ENCODE data around the gene IFT81.

The IFT81 gene

GRCh38 chr12:110168732-110169455 lies 44.7 kb downstream of the IFT81 start:
- ATAC-seq (no peak), DNase-seq (no peak)
- Mint-ChIP-seq H3K36me3 (ENCODE audit: low read depth) (no peaks in the 10 kb centered on the region), H3K4me3 (no peak overlapping the region), H3K4me1 (no peaks in the 10 kb centered on the region), H3K27ac (no peak overlapping the region), H3K27me3 (no peaks in the 10 kb centered on the region), H3K9me3 (no peaks in the 10 kb centered on the region)

GRCh38 chr12:110170535-110171185 lies 46.5 kb downstream of the IFT81 start:
- ATAC-seq (no peak), DNase-seq (no peak)
- Mint-ChIP-seq H3K9me3 (no peaks in the 10 kb centered on the region), H3K4me3 (no peak overlapping the region), H3K27ac (no peak overlapping the region), H3K36me3 (ENCODE audit: low read depth) (no peaks in the 10 kb centered on the region), H3K27me3 (no peaks in the 10 kb centered on the region), H3K4me1 (no peaks in the 10 kb centered on the region)

- Mint-ChIP-seq H3K27ac (no peak overlapping the region), H3K4me3 (no peak overlapping the region), H3K27me3 (no peaks in the 10 kb centered on the region), H3K36me3 (ENCODE audit: low read depth) (no peaks in the 10 kb centered on the region), H3K9me3 (no peaks in the 10 kb centered on the region), H3K4me1 (no peaks in the 10 kb centered on the region)
- ATAC-seq (no peak), DNase-seq (no peak)
Observed at GRCh38 chr12:110171186-110171538, 47.0 kb downstream of the IFT81 start.

- no peaks in the 10 kb centered on the region for H3K4me1 Mint-ChIP-seq
- no peaks in the 10 kb centered on the region for H3K36me3 Mint-ChIP-seq (ENCODE audit: low read depth)
- no peak for ATAC-seq
- DNase-seq: no peak
- H3K27me3 Mint-ChIP-seq: no peaks in the 10 kb centered on the region
- H3K27ac Mint-ChIP-seq: no peak overlapping the region
- no peak overlapping the region for H3K4me3 Mint-ChIP-seq
- no peaks in the 10 kb centered on the region for H3K9me3 Mint-ChIP-seq
Observed at GRCh38 chr12:110171636-110172035, 47.5 kb downstream of the IFT81 start.

GRCh38 chr12:110174373-110174996 lies 50.3 kb downstream of the IFT81 start:
- Mint-ChIP-seq H3K4me1 (no peaks in the 10 kb centered on the region), H3K9me3 (no peaks in the 10 kb centered on the region), H3K36me3 (ENCODE audit: low read depth) (no peaks in the 10 kb centered on the region), H3K27ac (no peak overlapping the region), H3K27me3 (no peaks in the 10 kb centered on the region), H3K4me3 (no peak overlapping the region)
- DNase-seq (no peak), ATAC-seq (no peak)

- Mint-ChIP-seq H3K27ac (no peak overlapping the region), H3K4me1 (no peaks in the 10 kb centered on the region), H3K36me3 (ENCODE audit: low read depth) (no peaks in the 10 kb centered on the region), H3K4me3 (no peak overlapping the region), H3K9me3 (no peaks in the 10 kb centered on the region), H3K27me3 (no peaks in the 10 kb centered on the region)
- DNase-seq (no peak), ATAC-seq (no peak)
Observed at GRCh38 chr12:110175201-110175600, 51.0 kb downstream of the IFT81 start.

GRCh38 chr12:110176745-110177144 lies 52.6 kb downstream of the IFT81 start:
- Mint-ChIP-seq H3K4me3 (no peak overlapping the region), H3K27me3 (no peaks in the 10 kb centered on the region), H3K36me3 (ENCODE audit: low read depth) (no peaks in the 10 kb centered on the region), H3K9me3 (no peaks in the 10 kb centered on the region), H3K27ac (no peak overlapping the region), H3K4me1 (no peaks in the 10 kb centered on the region)
- no peak for DNase-seq
- ATAC-seq: no peak

GRCh38 chr12:110179291-110179690 lies 55.1 kb downstream of the IFT81 start:
- Mint-ChIP-seq H3K27ac (no peak overlapping the region), H3K27me3 (no peaks in the 10 kb centered on the region), H3K4me1 (no peaks in the 10 kb centered on the region), H3K4me3 (no peak overlapping the region), H3K9me3 (no peaks in the 10 kb centered on the region), H3K36me3 (ENCODE audit: low read depth) (no peaks in the 10 kb centered on the region)
- no peak for ATAC-seq
- DNase-seq: no peak

- Mint-ChIP-seq H3K4me1 (no peaks in the 10 kb centered on the region), H3K4me3 (no peak overlapping the region), H3K27ac (no peak overlapping the region), H3K9me3 (no peaks in the 10 kb centered on the region), H3K36me3 (ENCODE audit: low read depth) (no peaks in the 10 kb centered on the region), H3K27me3 (no peaks in the 10 kb centered on the region)
- DNase-seq (no peak), ATAC-seq (no peak)
Observed at GRCh38 chr12:110180591-110181005, 56.4 kb downstream of the IFT81 start.

- Mint-ChIP-seq H3K36me3 (ENCODE audit: low read depth) (peaks cover 9% of the 10 kb centered on the region), H3K27me3 (no peaks in the 10 kb centered on the region), H3K9me3 (peaks cover 14% of the 10 kb centered on the region), H3K4me3 (no peak overlapping the region), H3K27ac (no peak overlapping the region), H3K4me1 (no peaks in the 10 kb centered on the region)
- ATAC-seq: no peak
- no peak for DNase-seq
Observed at GRCh38 chr12:110182281-110182680, 58.1 kb downstream of the IFT81 start.

GRCh38 chr12:110183386-110183785 lies 59.2 kb downstream of the IFT81 start:
- Mint-ChIP-seq H3K4me3 (no peak overlapping the region), H3K36me3 (ENCODE audit: low read depth) (peaks cover 11% of the 10 kb centered on the region), H3K9me3 (peaks cover 14% of the 10 kb centered on the region), H3K27me3 (no peaks in the 10 kb centered on the region), H3K27ac (no peak overlapping the region), H3K4me1 (no peaks in the 10 kb centered on the region)
- ATAC-seq (no peak), DNase-seq (no peak)

- no peak for ATAC-seq
- H3K36me3 Mint-ChIP-seq (ENCODE audit: low read depth): peaks cover 11% of the 10 kb centered on the region
- H3K4me3 Mint-ChIP-seq: no peak overlapping the region
- H3K27me3 Mint-ChIP-seq: no peaks in the 10 kb centered on the region
- no peaks in the 10 kb centered on the region for H3K4me1 Mint-ChIP-seq
- H3K27ac Mint-ChIP-seq: no peak overlapping the region
- H3K9me3 Mint-ChIP-seq: peaks cover 14% of the 10 kb centered on the region
- no peak for DNase-seq
Observed at GRCh38 chr12:110185626-110186025, 61.5 kb downstream of the IFT81 start.

- Mint-ChIP-seq H3K27ac (no peak overlapping the region), H3K4me3 (no peak overlapping the region), H3K36me3 (ENCODE audit: low read depth) (peaks cover 11% of the 10 kb centered on the region), H3K4me1 (no peaks in the 10 kb centered on the region), H3K9me3 (peaks cover 14% of the 10 kb centered on the region), H3K27me3 (no peaks in the 10 kb centered on the region)
- DNase-seq: no peak
- ATAC-seq: no peak
Observed at GRCh38 chr12:110186059-110186458, 61.9 kb downstream of the IFT81 start.

GRCh38 chr12:110193196-110193595 lies 69.0 kb downstream of the IFT81 start:
- Mint-ChIP-seq H3K9me3 (no peaks in the 10 kb centered on the region), H3K4me1 (peaks cover 1% of the 10 kb centered on the region), H3K27ac (no peak overlapping the region), H3K27me3 (no peaks in the 10 kb centered on the region), H3K4me3 (no peak overlapping the region), H3K36me3 (ENCODE audit: low read depth) (no peaks in the 10 kb centered on the region)
- no peak for ATAC-seq
- no peak for DNase-seq

- no peaks in the 10 kb centered on the region for H3K27me3 Mint-ChIP-seq
- DNase-seq (no peak), ATAC-seq (no peak)
Observed at GRCh38 chr12:110197003-110197402, 72.8 kb downstream of the IFT81 start.

More at GRCh38 chr12:110197003-110197402, 72.8 kb downstream of the IFT81 start:
- Mint-ChIP-seq H3K9me3 (no peaks in the 10 kb centered on the region), H3K4me3 (no peak overlapping the region), H3K36me3 (ENCODE audit: low read depth) (no peaks in the 10 kb centered on the region), H3K4me1 (peaks cover 9% of the 10 kb centered on the region), H3K27ac (no peak overlapping the region)

Data from activated naive CD8-positive, alpha-beta T cell treated with anti-CD3 and anti-CD28 coated beads, Interleukin-2, amount 50 U/mL, for 24 hours (primary cell).